ENCODE measurements around the gene ICAM4. TPM values are rescaled to one million over a fixed set of nuclear protein-coding genes. Genes with fewer than 3 reads are reported as not detected.
A peak's percentile ranks its signal among the peaks of the same experiment; 100 is the strongest.

Gene ICAM4
- total RNA-seq, 2 experiments from 2014 or later = 0.52 to 0.70 TPM

GRCh38 chr19:10318807-10319682, 32.3 kb downstream of the ICAM4 start:
- peaks cover 55% of the 10 kb centered on the region for H3K36me3 Mint-ChIP-seq (ENCODE audit: low read depth)
- ATAC-seq (ENCODE audit: poor library complexity) (no peak), DNase-seq (peak in 1 of 14 experiments; percentile 16)
- H3K9me3 Mint-ChIP-seq = no peaks in the 10 kb centered on the region
- POLR2A ChIA-PET = interaction anchor here (1.0 kb wide), 1 partner anchor 62 kb away, joined by 3 read pairs; the partner anchor contains the start of gene TYK2
- intact Hi-C loops (cut with DNase I, micrococcal nuclease) = loop anchor here in 1 of 2 experiments (5.0 kb wide), 2 partner anchors 47 to 63 kb away; partner anchors contain the start of genes ICAM1 and TYK2
- peaks cover 66% of the 10 kb centered on the region for H3K36me3 ChIP-seq (ENCODE audit: insufficient read depth, low read length)
- no peaks in the 10 kb centered on the region for H3K9me3 ChIP-seq (ENCODE audit: control insufficient read depth in 1 of 2, insufficient read depth in 1 of 2, low read length in 2 of 2)
- H3K4me1 ChIP-seq (ENCODE audit: insufficient read depth, low read length) = peaks cover 19% of the 10 kb centered on the region
- no peak overlapping the region for H3K27ac ChIP-seq (ENCODE audit: low read depth in 1 of 2, low read length in 2 of 2)
- no peak overlapping the region for H3K27ac Mint-ChIP-seq
- H3K4me1 Mint-ChIP-seq (ENCODE audit: low read depth) = peaks cover 17% of the 10 kb centered on the region
- no peaks in the 10 kb centered on the region for H3K27me3 ChIP-seq (ENCODE audit: control insufficient read depth in 1 of 2, insufficient read depth in 2 of 2, low read length in 2 of 2)
- TF ChIP-seq CTCF (IDR thresholded peaks at IDR 0.05) = no peak
- CTCF ChIA-PET = no interaction called here
- no peak overlapping the region for H3K4me3 Mint-ChIP-seq
- no peak overlapping the region for H3K4me3 ChIP-seq (ENCODE audit: low read length)
- H3K27me3 Mint-ChIP-seq = no peaks in the 10 kb centered on the region

- peaks cover 7% of the 10 kb centered on the region for H3K4me1 ChIP-seq (ENCODE audit: insufficient read depth, low read length)
- peak in 1 of 14 experiments; percentile 15 for DNase-seq
- Mint-ChIP-seq H3K9me3 (no peaks in the 10 kb centered on the region), H3K27ac (no peak overlapping the region), H3K27me3 (no peaks in the 10 kb centered on the region), H3K36me3 (ENCODE audit: low read depth) (peaks cover 59% of the 10 kb centered on the region), H3K4me3 (no peak overlapping the region), H3K4me1 (ENCODE audit: low read depth) (peaks cover 7% of the 10 kb centered on the region)
- TF ChIP-seq CTCF (IDR thresholded peaks at IDR 0.05) = no peak
- ChIA-PET POLR2A (interaction anchor here (0.6 kb wide), 1 partner anchor 1418 kb away, joined by 3 read pairs; the partner anchor contains the start of gene ZNF823), CTCF (interaction anchor here (0.7 kb wide), 1 partner anchor 47 kb away, joined by 3 read pairs; no protein-coding TSS in a partner anchor)
- intact Hi-C loops (cut with DNase I, micrococcal nuclease) = no loop called here
- peaks cover 82% of the 10 kb centered on the region for H3K36me3 ChIP-seq (ENCODE audit: insufficient read depth, low read length)
- H3K4me3 ChIP-seq (ENCODE audit: low read length) = no peak overlapping the region
- H3K27ac ChIP-seq (ENCODE audit: low read depth in 1 of 2, low read length in 2 of 2) = no peak overlapping the region
- ATAC-seq (ENCODE audit: poor library complexity) = no peak
- H3K27me3 ChIP-seq (ENCODE audit: control insufficient read depth in 1 of 2, insufficient read depth in 2 of 2, low read length in 2 of 2) = no peaks in the 10 kb centered on the region
- H3K9me3 ChIP-seq (ENCODE audit: control insufficient read depth in 1 of 2, insufficient read depth in 1 of 2, low read length in 2 of 2) = no peaks in the 10 kb centered on the region
Observed at GRCh38 chr19:10320602-10321416, 34.1 kb downstream of the ICAM4 start.

GRCh38 chr19:10321417-10321797, 34.7 kb downstream of the ICAM4 start:
- peaks cover 54% of the 10 kb centered on the region for H3K36me3 Mint-ChIP-seq (ENCODE audit: low read depth)
- H3K36me3 ChIP-seq (ENCODE audit: insufficient read depth, low read length) = peaks cover 87% of the 10 kb centered on the region
- POLR2A ChIA-PET = interaction anchor here (0.6 kb wide), 1 partner anchor 1417 kb away, joined by 3 read pairs; the partner anchor contains the start of gene ZNF823

More at GRCh38 chr19:10321417-10321797, 34.7 kb downstream of the ICAM4 start:
- ATAC-seq (ENCODE audit: poor library complexity) = no peak
- peak in 1 of 14 experiments; percentile 12 for DNase-seq
- intact Hi-C loops (cut with DNase I, micrococcal nuclease) = no loop called here
- H3K27me3 Mint-ChIP-seq = no peaks in the 10 kb centered on the region
- no peaks in the 10 kb centered on the region for H3K9me3 Mint-ChIP-seq
- peaks cover 1% of the 10 kb centered on the region for H3K4me1 Mint-ChIP-seq (ENCODE audit: low read depth)
- CTCF ChIA-PET = no interaction called here
- Histone ChIP-seq H3K27me3 (ENCODE audit: control insufficient read depth in 1 of 2, insufficient read depth in 2 of 2, low read length in 2 of 2) (no peaks in the 10 kb centered on the region), H3K27ac (ENCODE audit: low read depth in 1 of 2, low read length in 2 of 2) (no peak overlapping the region), H3K4me3 (ENCODE audit: low read length) (no peak overlapping the region), H3K4me1 (ENCODE audit: insufficient read depth, low read length) (peaks cover 1% of the 10 kb centered on the region), H3K9me3 (ENCODE audit: control insufficient read depth in 1 of 2, insufficient read depth in 1 of 2, low read length in 2 of 2) (no peaks in the 10 kb centered on the region)
- TF ChIP-seq CTCF (IDR thresholded peaks at IDR 0.05) = no peak
- no peak overlapping the region for H3K4me3 Mint-ChIP-seq
- no peak overlapping the region for H3K27ac Mint-ChIP-seq

Data from CD4-positive, alpha-beta T cell (primary cell).